Immature natural killer cell (primary cell): ENCODE data around the gene WFDC6. TPM values are rescaled to one million over a fixed set of nuclear protein-coding genes. Genes with fewer than 3 reads are reported as not detected.

Source experiments
- polyA plus RNA-seq, 3 donors: library from polyadenylated mRNA; unstranded; fragments of 300-500 nt; fragmentation: Illumina TruSeq; gene quantifications; one replicate each; pipeline ENCODE4 v1.2.3, GENCODE V29; 2021

WFDC6 gene
- polyA plus RNA-seq, 3 donors from 2014 or later, result not detected

Other genes with a start within 250 kb of the WFDC6 start
- gene RBPJL, start 232.6 kb downstream of the WFDC6 start, polyA plus RNA-seq, result not detected
- gene MATN4, start 231.2 kb downstream of the WFDC6 start, polyA plus RNA-seq, result not detected
- under 1 TPM in 2 of 3 donors, not detected in 1; 0.56 to 0.69 TPM for gene SDC4, start 191.1 kb downstream of the WFDC6 start, polyA plus RNA-seq
- 10 to 100 TPM; 32.6 to 52.4 (median 47.1) TPM for gene SYS1, start 176.3 kb downstream of the WFDC6 start, polyA plus RNA-seq
- gene TP53TG5, start 161.2 kb downstream of the WFDC6 start, polyA plus RNA-seq, result under 1 TPM in 2 of 3 donors, not detected in 1; 0.09 to 0.22 TPM
- 10 to 100 TPM; 11.0 to 24.5 (median 18.0) TPM for gene DBNDD2, start 131.2 kb downstream of the WFDC6 start, polyA plus RNA-seq
- 100 to 1,000 TPM; 105 to 190 (median 164) TPM for gene PIGT, start 123.3 kb downstream of the WFDC6 start, polyA plus RNA-seq
- gene WFDC2, start 69.7 kb downstream of the WFDC6 start, polyA plus RNA-seq, result not detected
- gene SPINT3, start 23.9 kb downstream of the WFDC6 start, polyA plus RNA-seq, result not detected
- gene EPPIN, start 7.9 kb upstream of the WFDC6 start, polyA plus RNA-seq, result not detected
- not detected for gene WFDC8, start 39.8 kb upstream of the WFDC6 start, polyA plus RNA-seq
- not detected for gene WFDC10A, start 90.3 kb upstream of the WFDC6 start, polyA plus RNA-seq
- gene WFDC9, start 91.8 kb upstream of the WFDC6 start, polyA plus RNA-seq, result not detected
- not detected for gene WFDC11, start 130.8 kb upstream of the WFDC6 start, polyA plus RNA-seq
- not detected for gene WFDC13, start 162.6 kb upstream of the WFDC6 start, polyA plus RNA-seq
- not detected for gene WFDC10B, start 165.5 kb upstream of the WFDC6 start, polyA plus RNA-seq
- not detected for gene SPINT4, start 182.9 kb upstream of the WFDC6 start, polyA plus RNA-seq